Progenitor cell of endocrine pancreas (in vitro differentiated cells): ENCODE measurements around the gene PNMT. TPM values are rescaled to one million over a fixed set of nuclear protein-coding genes. Genes with fewer than 3 reads are reported as not detected.
"Not testable (repeated sequence)": the region's sequence is repeated elsewhere in the genome, so short reads cannot be mapped to it uniquely, and the experiment has no call there.

ENCODE experiments used
- DNase-seq: peaks from one replicate; pipeline ENCODE4 v3.0.0; 2021; ENCODE audit warnings: low spot score; ENCODE audit not compliant: unreplicated experiment
- H3K27ac Mint-ChIP-seq: 2 replicates; pipeline ENCODE4 v1.8.0; 2021; ENCODE audit warnings: mild to moderate bottlenecking, moderate library complexity, mixed read lengths
- H3K27me3 Mint-ChIP-seq: 2 replicates; pipeline ENCODE4 v1.8.0; 2021; ENCODE audit warnings: mixed read lengths
- H3K36me3 Mint-ChIP-seq: 2 replicates; pipeline ENCODE4 v1.8.0; 2022; ENCODE audit warnings: mixed read lengths; ENCODE audit not compliant: insufficient read depth
- H3K4me1 Mint-ChIP-seq: 2 replicates; pipeline ENCODE4 v1.8.0; 2021; ENCODE audit warnings: low read depth, mixed read lengths
- H3K4me3 Mint-ChIP-seq: 2 replicates; pipeline ENCODE4 v1.8.0; 2021; ENCODE audit warnings: low read depth, mild to moderate bottlenecking, moderate library complexity, mixed read lengths
- H3K9me3 Mint-ChIP-seq: 2 replicates; pipeline ENCODE4 v1.8.0; 2021; ENCODE audit warnings: low read depth, mixed read lengths
- CTCF ChIP-seq: fragments of 200-600 bp; sonication (generic); IDR thresholded peaks from one replicate; pipeline ENCODE4 v1.5.0; 2021; ENCODE audit warnings: antibody characterized with exemption, mild to moderate bottlenecking; ENCODE audit not compliant: unreplicated experiment
- total RNA-seq: library from RNA; stranded (reverse); gene quantifications from 2 replicates; pipeline ENCODE4 v1.2.1, GENCODE V29; 2021

The PNMT gene
- total RNA-seq, 1 donor from 2014 or later, result 2.5 TPM

GRCh38 chr17:39709319-39709997 lies 41.2 kb downstream of the PNMT start:
- no peak overlapping the region for H3K27ac Mint-ChIP-seq
- no peak overlapping the region for H3K4me3 Mint-ChIP-seq
- peaks cover 10% of the 10 kb centered on the region for H3K4me1 Mint-ChIP-seq
- no peak for DNase-seq
- H3K9me3 Mint-ChIP-seq, result no peaks in the 10 kb centered on the region
- no peaks in the 10 kb centered on the region for H3K27me3 Mint-ChIP-seq
- no peak for TF ChIP-seq CTCF
- H3K36me3 Mint-ChIP-seq, result peaks cover 12% of the 10 kb centered on the region

GRCh38 chr17:39709998-39710964 lies 42.0 kb downstream of the PNMT start:
- Mint-ChIP-seq H3K36me3 (peaks cover 11% of the 10 kb centered on the region), H3K27me3 (no peaks in the 10 kb centered on the region), H3K4me1 (peaks cover 4% of the 10 kb centered on the region), H3K27ac (no peak overlapping the region), H3K9me3 (no peaks in the 10 kb centered on the region), H3K4me3 (no peak overlapping the region)
- no peak for DNase-seq
- no peak for TF ChIP-seq CTCF

GRCh38 chr17:39711071-39711470 lies 42.8 kb downstream of the PNMT start:
- H3K27me3 Mint-ChIP-seq, H3K4me3 Mint-ChIP-seq, H3K27ac Mint-ChIP-seq, H3K9me3 Mint-ChIP-seq, DNase-seq, H3K4me1 Mint-ChIP-seq: not testable (repeated sequence)
- H3K36me3 Mint-ChIP-seq, result peaks cover 11% of the 10 kb centered on the region

- H3K4me1 Mint-ChIP-seq, result no peaks in the 10 kb centered on the region
- no peak overlapping the region for H3K27ac Mint-ChIP-seq
- no peaks in the 10 kb centered on the region for H3K9me3 Mint-ChIP-seq
- no peaks in the 10 kb centered on the region for H3K27me3 Mint-ChIP-seq
- TF ChIP-seq CTCF, result no peak
- no peak for DNase-seq
- no peak overlapping the region for H3K4me3 Mint-ChIP-seq
- peaks cover 12% of the 10 kb centered on the region for H3K36me3 Mint-ChIP-seq
Measured at GRCh38 chr17:39711851-39712250, 43.6 kb downstream of the PNMT start.

- Mint-ChIP-seq H3K36me3 (peaks cover 13% of the 10 kb centered on the region), H3K4me3 (no peak overlapping the region), H3K9me3 (no peaks in the 10 kb centered on the region), H3K4me1 (no peaks in the 10 kb centered on the region), H3K27ac (no peak overlapping the region), H3K27me3 (no peaks in the 10 kb centered on the region)
- TF ChIP-seq CTCF, result no peak
- DNase-seq, result no peak
Measured at GRCh38 chr17:39714234-39714633, 46.0 kb downstream of the PNMT start.
